T-helper 1 cell treated with Interleukin-12 subunit alpha and Interleukin-12 subunit beta and Interleukin-4 antibody, amounts not matched to agents 30 ng/mL and 1 ng/mL, for 36 hours (primary cell): ENCODE results near the gene OLFML1. TPM values are rescaled to one million over a fixed set of nuclear protein-coding genes. Genes with fewer than 3 reads are reported as not detected.

ENCODE experiments used
- intact Hi-C: fragments of 100-400 bp; cut with micrococcal nuclease; formaldehyde crosslinking; loops from one replicate; pipeline ENCODE4 v1.15.1; 2024
- total RNA-seq: library from RNA; stranded (reverse); gene quantifications from 2 replicates; pipeline ENCODE4 v1.2.3, GENCODE V29; 2022

Gene OLFML1
- total RNA-seq, 1 donor from 2014 or later: not detected

DNA sequence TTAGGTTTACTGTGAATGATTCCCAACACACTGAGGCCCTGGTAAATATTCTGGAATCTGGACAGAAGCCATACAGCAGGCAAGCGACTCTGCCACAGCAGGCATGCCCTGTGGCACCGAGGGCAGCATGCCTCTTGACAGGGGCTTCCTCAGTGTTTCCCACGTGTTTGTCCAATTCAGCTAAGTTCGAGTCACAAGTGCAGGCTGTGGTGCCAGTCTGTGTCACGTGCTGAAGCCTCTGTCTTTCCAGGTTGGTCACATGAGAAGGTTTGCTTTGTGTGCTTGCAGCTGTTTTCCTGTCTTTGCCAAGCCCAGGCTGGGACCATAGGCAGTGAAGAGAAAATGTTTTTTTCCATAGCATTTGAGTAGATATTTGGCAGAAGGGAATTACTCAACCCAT is 26.1 kb downstream of the OLFML1 start:
- intact Hi-C loops: loop anchor here (5.0 to 10.0 kb wide), 4 partner anchors 764 to 1171 kb away; partner anchors contain the start of genes MRPL17, RPL27A, TRIM3 and TRIM66

DNA sequence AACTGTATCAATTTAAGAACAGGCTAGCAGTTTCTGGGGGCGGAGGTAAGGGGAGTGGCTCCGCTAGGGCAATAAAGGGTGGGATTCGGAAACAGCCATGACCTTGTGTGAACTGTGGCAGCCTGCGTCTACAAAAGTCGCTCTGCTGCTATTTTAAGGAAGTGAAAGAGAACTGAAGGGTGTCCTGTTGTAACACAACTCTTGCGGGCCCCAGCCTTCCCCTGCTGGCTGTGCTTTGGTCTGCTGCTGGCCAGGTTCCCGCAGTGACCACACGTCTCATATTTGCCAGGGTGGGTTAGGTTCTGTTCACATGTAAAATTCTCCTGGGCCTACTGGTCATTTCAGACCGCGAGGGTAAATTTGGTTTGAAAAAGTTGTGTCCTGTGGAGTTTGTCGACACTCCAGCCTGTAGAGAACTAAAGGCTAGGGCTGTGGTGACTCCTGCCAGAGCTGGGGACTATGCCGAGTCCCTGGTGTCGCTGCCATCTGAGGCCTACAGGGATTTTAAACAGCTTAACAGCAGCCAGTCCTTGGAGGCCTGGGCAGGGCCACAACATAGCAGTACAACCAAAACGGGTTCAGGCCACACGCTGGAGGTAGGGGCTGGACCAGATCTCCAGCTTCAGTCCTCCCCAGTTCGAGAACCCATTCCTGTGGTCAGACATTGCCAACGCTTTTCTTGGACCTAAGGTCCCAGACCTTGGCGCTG is 27.4 kb downstream of the OLFML1 start:
- intact Hi-C loops: loop anchor here (1.0 to 10.0 kb wide), 13 partner anchors 37 to 1170 kb away; partner anchors contain the start of genes EIF3F, MRPL17, RPL27A and TPP1

DNA sequence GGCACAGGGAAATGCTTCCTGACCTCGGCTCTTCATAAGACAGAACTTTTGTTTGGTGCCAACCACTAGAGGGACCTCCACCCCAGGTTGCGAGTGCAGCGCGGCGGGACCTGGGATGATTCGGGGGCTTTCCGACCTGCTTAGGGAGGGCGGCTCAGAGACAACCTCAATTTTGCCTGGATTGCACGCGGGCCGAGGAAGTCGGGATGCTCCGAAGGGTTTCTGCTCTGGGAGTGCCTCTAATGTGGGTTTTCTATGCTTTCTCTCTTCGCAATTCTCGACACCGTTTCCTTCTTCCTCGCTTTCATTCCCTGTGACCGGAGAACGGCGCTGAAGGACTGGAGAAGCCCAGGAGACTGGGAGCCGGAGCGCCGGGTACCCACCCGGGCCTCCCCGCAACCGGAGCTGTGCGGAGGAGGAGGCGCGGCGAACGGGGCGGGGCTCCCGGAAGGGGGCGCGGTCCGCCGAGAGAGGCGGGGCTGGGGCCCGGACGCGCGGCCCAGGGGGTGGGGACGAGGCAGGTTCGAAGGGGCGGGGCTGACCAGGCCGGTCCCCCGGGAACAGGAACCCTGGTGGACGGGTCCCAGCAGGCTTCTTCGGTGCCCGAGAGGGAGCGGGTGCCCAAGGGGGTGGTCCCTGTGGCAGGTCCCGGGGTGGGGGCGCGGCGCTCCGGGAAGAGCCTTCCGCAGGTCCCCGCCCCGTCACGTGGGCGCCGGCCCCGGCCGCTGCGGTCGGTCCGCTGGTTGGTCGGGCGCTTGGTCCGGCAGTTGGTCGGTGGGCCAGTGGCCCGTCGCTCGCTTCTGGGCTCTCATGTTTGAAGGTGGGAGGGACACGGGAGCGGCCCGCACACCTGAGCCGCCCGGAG is 28.2 kb downstream of the OLFML1 start, which contains the start of gene PPFIBP2:
TSS of gene PPFIBP2 (plus strand) at position 766 of the 865 bp plus-strand sequence. CDS start 35,477 bp downstream, outside the sequence.
- intact Hi-C loops: loop anchor here (1.0 to 10.0 kb wide), 14 partner anchors 36 to 1279 kb away; partner anchors contain the start of genes EIF3F, FHIP1B, MRPL17 and RPL27A

DNA sequence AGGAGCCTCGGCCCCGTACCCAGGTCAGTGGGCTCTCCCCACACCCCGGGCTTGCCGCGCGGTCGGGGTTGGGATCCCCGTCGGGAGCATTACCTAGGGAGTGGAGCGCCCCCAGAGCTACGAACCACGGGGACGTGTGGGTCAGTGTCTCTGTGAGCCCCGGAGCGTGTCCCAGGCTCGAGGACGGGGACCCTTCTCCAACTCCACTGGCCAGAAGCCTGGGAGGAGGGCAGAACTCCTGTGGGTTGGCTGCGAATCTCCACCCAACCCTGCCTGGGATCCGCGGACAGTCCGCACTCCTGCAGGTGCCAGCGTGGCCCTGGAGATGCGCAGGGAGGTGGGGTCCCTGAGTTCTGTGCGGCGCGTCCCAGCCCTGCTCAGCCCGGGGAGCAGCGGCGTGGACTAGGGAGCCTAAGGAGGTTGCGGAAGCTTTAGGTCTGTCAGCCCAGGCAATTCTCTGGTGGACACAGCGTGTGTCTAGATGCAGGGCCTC is 28.8 kb downstream of the OLFML1 start:
- intact Hi-C loops: loop anchor here (2.0 to 10.0 kb wide), 5 partner anchors 767 to 1279 kb away; partner anchors contain the start of genes FHIP1B, MRPL17, RPL27A and TRIM3

DNA sequence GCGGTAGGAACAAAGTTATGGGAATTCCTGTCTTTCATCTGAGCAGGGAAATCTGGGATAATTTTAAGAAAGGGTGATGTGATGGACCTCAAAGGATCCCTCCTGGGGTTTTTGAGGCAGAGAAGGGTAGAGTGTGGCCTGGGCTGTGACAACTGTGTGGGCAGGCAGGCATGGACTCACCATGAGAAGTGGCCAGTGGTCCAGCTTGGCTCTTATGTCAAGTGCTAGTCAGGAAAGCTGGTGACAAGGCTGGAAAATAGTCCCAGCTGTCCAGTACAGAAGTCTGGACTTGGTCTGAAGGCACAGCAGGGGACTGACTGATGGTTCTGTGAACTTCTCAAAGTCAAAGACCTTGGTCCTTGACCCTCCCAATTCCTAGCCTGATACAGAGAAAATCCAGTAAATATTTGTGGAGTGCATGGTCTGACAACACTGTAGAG is 30.2 kb downstream of the OLFML1 start:
- intact Hi-C loops: loop anchor here (2.0 to 10.0 kb wide), 3 partner anchors 831 to 1281 kb away; partner anchors contain the start of genes FHIP1B, MRPL17 and TRIM3

DNA sequence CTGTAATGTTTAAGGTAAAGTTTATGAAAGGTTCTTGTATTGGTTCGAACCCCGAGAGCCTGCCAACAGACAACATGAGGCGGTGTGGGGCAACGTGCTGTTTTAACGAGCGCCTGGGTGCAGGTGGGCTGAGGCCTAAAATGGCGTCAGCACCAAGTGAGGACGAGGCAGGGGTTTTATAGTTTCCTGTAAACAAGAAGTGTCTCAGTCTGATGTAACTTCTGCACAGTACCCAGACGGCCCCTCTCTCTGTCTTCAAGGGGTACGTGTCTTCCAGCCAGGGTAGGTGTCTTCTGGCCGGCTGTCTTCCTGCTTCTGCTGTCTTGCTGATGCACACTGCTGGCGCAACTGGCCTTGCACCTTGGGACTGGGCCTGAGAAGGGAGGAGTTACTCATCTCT is 31.2 kb downstream of the OLFML1 start:
- intact Hi-C loops: loop anchor here (10.0 kb wide), 2 partner anchors 832 to 1042 kb away; partner anchors contain the start of genes MRPL17 and TRIM3

DNA sequence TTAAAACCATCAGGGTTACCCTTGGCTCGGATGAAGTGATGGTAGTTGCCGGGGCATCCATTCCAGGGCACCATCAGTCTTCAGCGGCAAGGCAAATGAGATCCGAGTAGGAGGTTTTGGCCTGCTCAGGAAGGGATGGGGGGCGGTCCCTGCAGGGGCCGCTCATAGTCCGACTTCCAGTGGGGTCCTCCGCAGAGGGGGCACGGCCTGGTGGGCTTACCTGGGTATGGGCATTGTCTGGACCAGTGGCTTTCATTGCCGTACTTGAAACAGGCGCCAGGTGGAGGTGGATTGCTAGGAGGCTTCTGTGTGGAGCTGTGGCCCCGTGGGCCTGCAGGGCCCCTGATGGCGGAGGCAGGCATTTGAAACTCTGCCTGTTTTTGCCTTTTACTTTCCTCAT is 32.4 kb downstream of the OLFML1 start:
- intact Hi-C loops: loop anchor here (10.0 kb wide), 2 partner anchors 833 to 1043 kb away; partner anchors contain the start of genes MRPL17 and TRIM3

DNA sequence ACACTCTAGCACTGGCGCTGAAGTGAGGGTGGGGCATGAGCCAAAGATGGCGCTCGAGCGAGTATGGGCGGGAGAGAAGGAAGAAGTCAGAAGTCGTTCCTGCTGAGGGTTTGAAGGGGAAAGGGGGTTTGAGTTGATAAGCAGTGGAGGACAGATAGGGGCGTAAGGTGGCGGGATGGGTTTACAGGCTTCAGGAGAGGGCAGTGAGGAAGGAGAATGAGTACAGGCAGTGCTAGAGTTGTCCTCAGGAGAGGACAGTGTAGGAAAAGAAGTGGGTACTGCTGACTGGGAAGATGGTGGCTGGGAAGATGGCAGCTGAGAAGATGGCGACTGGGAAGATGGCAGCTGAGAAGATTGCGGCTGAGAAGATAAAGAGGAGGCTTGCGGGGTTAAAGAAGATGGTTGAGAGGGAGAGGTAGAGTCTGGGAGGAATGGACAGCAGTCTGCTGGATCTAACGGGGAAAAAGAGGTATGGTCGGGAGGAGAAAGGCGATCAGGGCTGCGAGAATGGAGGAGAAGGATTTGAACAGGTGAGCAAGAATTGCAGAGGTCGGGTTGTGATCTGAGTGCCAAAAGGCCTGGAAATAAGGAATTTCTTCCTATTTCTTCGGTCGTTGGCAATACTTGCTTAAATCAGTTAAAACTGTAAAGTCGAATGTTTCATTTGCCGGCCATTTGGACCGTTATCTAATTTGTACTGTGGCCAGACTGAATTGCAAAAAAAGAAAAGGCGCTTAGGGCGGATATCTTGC is 33.7 kb downstream of the OLFML1 start:
- intact Hi-C loops: loop anchor here (10.0 kb wide), 2 partner anchors 834 to 1044 kb away; partner anchors contain the start of genes MRPL17 and TRIM3

DNA sequence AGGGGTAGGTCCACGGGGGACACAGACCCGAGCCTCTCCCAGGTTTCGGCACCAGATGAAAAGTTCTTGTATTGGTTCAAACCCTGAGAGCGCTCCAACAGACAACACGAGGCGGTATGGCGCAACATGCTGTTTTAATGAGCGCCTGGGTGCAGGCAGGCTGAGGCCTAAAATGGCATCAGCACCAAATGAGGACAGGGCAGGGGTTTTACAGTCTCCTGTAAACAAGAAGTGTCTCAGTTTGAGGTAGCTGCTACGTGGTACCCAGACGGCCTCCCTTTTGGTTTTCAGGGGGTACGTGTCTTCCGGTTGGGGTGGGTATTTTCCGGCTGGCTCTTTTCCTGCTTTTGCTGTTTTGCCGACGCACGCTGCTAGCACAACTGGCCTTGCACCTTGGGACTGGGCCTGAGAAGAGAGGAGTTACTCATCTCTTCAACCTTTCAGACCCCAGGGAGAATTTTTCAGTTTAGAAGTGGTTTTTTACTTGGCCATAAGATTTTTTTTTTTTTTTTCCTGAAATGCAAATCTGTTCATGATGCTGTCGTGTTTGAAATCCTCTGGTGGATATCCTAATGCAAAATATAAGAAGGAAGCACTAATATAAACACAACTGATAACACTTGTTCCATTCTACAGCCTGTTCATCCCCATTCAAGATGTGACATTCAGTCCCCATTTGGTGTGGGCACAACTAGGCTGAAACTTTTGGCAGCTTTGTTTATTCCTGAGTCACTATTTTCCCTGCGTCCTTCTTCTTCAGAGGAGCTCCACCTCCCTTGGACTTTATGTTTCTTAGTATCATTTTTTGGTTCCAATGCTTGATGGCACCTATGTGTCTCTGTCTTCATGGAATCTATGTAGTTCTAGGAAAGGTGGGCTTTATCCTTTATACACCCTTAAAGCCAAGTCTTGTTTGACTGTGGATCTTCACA is 35.0 kb downstream of the OLFML1 start:
- intact Hi-C loops: no loop called here

DNA sequence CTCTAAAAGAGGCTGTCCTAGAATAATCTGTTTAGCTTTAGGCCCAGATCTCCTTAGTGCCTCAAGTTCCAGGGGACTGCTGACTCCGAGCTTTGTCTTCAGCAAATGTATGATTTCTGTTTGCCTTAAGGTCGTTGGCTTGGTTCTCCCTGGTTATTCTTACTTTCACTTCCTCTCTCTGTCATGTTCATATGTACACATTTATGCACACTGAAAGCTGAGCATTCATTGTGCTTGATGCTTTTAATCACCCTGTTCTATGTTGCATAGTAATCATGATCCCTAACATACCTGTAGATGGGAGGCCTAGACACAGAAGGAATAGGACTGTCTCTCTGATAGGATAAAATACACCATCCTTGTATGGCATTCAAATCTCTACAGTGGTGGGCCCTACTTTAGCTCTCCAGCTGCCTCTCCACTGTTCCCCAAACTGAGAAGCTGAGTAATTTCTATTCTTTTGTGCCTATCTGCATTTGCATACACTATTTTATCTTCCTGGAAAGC is 35.7 kb downstream of the OLFML1 start:
- intact Hi-C loops: no loop called here

DNA sequence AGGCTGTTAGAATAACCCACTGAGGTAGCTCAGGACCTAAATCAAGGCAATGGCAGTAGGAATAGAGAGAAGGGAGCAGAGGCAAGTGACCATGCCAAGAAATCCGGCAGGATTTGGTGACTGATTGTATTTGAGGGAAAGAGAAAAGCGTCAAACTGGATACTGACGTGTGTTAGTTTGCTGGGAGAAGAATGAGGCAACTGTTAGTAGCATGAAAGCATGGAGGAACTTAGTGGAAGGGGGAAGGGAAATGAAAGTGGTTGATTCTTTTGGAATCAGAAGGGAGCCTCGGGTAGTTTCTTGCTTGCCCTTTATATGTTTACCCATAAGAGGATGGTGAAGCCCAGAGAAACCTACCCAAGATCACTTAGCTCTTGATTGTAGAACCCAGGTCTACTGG is 36.8 kb downstream of the OLFML1 start:
- intact Hi-C loops: no loop called here

DNA sequence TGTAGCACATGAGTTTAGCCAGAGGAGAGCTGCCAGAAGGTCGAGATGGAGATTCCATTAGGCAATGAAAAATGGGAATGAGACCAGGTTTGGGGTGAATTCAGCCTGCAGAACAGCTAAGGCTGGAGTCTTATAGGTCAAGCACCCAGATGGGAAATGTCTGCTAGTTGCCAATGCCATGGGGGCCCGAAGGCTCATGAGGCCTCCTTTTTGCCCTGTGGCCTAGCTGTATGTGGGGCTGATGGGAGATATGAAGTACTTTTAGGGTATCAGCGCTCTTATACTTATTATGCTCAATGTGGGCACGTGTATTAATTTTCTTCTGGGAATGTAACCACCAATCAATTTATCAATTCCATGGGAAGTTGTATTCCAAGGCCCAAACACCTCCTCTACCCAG is 37.2 kb downstream of the OLFML1 start:
- intact Hi-C loops: no loop called here

DNA sequence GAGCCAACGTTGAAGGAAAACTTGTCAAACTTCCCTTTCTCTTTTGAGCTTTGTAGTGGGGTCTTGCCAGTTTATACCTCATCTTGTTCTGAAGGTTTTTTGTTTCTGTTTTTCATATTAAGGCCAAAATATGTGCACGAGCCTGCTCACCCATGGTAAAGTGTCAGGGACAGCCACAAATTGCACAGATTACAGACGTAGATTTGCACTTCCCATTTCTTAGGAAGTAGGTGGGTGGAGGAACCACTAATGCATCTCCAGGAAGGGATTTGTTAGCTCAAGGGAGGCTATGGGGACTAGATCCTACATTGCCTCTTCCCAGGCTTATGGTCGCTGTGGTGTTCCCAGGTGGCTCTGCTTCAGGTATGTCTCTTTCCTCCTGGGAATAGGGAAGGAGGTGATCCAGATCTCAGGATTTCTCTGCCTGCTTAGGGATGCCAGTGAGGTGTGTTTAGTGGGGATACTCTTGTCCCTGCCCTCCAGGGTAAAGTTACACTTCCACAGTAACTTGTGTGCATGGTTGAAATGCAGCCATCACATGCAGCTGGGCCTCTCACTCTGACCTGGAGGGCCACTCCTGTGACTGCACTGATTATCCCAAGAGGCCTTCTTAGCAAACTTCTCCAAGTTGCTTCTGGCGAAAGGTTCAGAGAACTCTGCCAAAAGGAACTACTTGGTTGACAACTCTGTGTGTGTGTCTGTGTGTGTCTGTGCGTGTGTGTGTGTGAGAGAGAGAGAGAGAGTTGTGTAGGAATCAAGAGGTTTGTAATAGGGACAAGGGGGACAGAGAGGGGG is 38.3 kb downstream of the OLFML1 start:
- intact Hi-C loops: no loop called here

DNA sequence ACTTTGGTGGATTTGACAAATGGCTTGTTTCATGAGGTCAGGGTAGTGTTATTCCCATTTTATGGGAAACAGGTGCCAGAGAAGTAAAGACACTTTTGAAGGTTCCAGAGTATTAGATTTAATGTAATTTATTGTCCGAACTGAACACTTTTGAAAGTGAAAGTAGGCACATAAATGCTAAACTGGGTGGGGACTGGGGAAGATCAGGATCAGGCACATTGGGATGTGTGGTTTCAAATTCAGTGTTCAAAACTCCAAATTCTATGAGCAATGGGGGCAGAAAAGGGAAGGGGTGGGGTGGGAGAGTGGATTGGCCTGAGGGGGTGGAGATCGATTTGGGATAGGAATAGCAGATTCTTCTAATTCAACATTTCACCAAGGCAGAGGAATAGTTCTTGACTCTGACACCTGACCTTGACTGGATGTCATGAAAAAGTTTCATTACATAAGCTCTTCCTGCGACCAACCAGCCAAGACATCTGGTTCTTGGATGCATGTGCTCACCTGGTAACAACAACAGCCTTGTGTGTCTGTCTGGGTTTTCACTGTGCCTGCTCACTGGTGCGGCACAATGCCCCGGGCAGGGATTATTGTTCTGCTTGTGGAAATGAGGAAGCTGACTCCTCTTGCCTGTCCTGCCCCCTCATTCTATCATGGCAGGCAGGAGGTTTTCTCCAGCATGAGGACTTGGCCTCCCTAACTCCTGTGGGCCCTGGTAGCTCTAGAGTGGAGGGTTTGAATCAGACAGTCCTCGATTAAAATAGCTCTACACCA is 39.3 kb downstream of the OLFML1 start:
- intact Hi-C loops: no loop called here

DNA sequence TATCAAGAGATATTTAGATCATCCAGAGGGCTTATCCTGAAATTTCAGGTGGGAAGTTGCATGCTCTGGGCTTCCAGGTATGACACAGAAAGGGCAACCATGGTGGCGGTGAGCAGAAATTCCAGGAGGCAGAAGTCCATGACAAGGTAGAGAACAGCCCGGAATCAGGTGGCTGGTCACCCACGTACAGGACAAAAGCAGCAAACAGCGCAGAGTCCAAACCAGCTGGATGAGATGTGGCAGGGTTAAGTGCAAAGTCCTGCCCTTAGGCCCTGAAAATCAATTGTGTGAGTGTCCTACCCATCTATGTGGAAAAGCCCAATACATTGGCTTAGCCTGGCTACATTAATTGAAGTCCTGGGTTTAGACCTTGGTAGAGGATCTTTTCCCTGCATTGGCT is 40.1 kb downstream of the OLFML1 start:
- intact Hi-C loops: no loop called here

DNA sequence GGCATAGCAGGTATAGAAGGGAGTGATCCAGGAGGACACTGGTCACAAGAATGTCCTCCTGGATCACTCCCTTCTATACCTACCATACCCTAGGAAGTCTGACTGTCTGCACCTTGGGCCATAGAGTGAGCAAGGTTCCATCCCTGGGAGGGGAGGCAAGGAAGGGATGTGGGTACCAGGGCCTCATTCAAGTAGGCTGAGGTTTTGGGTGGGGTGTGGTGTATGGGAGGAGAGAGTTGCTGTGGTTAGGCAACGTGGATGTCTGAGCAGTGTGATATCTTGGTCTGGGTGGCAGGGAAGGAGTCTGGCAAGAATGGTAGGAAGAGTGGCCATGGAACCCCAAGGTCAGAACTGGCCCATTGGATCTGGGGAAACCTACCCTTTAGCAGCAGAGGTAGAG is 41.7 kb downstream of the OLFML1 start:
- intact Hi-C loops: no loop called here

DNA sequence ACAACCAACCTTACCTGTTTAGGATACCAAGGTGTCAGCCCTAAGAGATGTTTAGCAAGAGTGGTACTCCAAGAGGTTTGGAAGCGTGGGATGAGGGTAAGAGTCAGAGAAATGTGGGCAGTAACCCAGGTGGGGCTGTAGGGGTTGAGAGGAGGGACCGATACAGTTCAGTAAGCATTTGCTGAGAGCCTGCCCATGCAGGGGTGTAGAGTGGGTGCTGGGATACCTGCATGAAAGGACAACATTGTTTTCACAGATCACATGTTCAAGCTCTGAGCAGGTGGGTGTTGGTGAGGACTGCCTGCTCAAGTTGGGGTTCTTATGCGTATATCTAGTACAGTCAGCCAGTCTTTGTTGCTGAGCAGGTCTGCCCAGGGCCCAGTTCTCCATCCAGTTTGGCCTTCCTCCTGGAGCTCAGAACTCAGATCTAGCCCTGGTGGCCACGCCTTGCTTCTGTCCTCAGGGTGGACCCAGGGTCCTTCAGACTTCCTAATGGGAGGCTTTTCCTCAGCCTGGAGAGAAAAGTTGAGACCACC is 43.3 kb downstream of the OLFML1 start:
- intact Hi-C loops: no loop called here
